HepG2 (cell line): ENCODE data around the gene GALNT9. TPM values are rescaled to one million over a fixed set of nuclear protein-coding genes. Genes with fewer than 3 reads are reported as not detected.

ENCODE experiments used
- ATAC-seq: fragments of 200-7000 bp; cut with Tn5 transposase; 3 replicates; pipeline ENCODE4 v1.9.1; 2020; ENCODE audit warnings: mild to moderate bottlenecking, moderate library complexity
- BruUV-seq: library from RNA; stranded (reverse); fragments of 400-500 nt; replicated peaks from 2 replicates; lab custom pipeline; 2021; lab: Mats Ljungman, UMichigan
- CTCF ChIA-PET: fragments of 300-600 bp; formaldehyde crosslinking; extraction: SDS; loops from one replicate; lab custom pipeline; 2021; ENCODE audit warnings: low total read pairs, inconsistent platforms, low intra/inter-chr PET ratio; lab: Yijun Ruan, JAX
- POLR2A ChIA-PET: fragments of 350-600 bp; sonication (Branson Sonifier 250); formaldehyde crosslinking; loops from one replicate; lab custom pipeline; 2020; ENCODE audit warnings: antibody characterized with exemption, inconsistent platforms; lab: Yijun Ruan, JAX
- DNase-seq: peaks from one replicate; pipeline ENCODE4 v3.0.0-alpha.2; 2015; ENCODE audit warnings: low spot score
- FAIRE-seq: peaks from 3 replicates; lab custom pipeline; 2011; peaks lifted over from hg19 to GRCh38; lab: Jason Lieb, UNC
- H2AFZ ChIP-seq: one replicate; pipeline ENCODE4 v1.6.1; 2011; ENCODE audit warnings: low read length, inconsistent platforms
- H3K27ac ChIP-seq: fragments of 300-600 bp; 3 replicates; pipeline ENCODE4 v1.8.0; 2011; ENCODE audit warnings: mixed run types, mild to moderate bottlenecking, mixed read lengths, low read length, inconsistent platforms; ENCODE audit not compliant: insufficient read depth; ENCODE audit errors: extremely low read length
- H3K27me3 ChIP-seq, 2 experiments: fragments of 200-600 bp in 1 of 2; 2 replicates in 1 of 2; 3 replicates in 1 of 2; pipeline versions ENCODE4 v1.6.0 to v1.8.0; 2011; ENCODE audit warnings: low read length in 2 of 2, mild to moderate bottlenecking in 2 of 2, moderate library complexity in 2 of 2, inconsistent platforms in 1 of 2; ENCODE audit not compliant: insufficient read depth in 2 of 2, control insufficient read depth in 1 of 2
- H3K36me3 ChIP-seq, 2 experiments: fragments of 200-600 bp in 1 of 2; replicated peaks in 1 of 2; 2 replicates in 1 of 2; 3 replicates in 1 of 2; pipeline versions ENCODE4 v1.5.1 to v1.8.0; 2011; ENCODE audit warnings: low read length in 2 of 2, inconsistent platforms in 1 of 2; ENCODE audit not compliant: insufficient read depth in 2 of 2, control insufficient read depth in 1 of 2
- H3K4me1 ChIP-seq: 2 replicates; pipeline ENCODE4 v1.5.1; 2012; ENCODE audit warnings: low read length, inconsistent platforms; ENCODE audit not compliant: insufficient read depth
- H3K4me2 ChIP-seq: 2 replicates; pipeline ENCODE4 v1.6.0; 2011; ENCODE audit warnings: low read depth, low read length, inconsistent platforms
- H3K4me3 ChIP-seq, 3 experiments: fragments of 200-600 bp in 1 of 3; sonication (generic), shearing (Covaris generic) in 1 of 3; replicated peaks in 1 of 3; 2 replicates each; pipeline ENCODE4 v1.5.1; 2011 to 2016; ENCODE audit warnings: low read length in 3 of 3, inconsistent platforms in 2 of 3, low read depth in 2 of 3, mild to moderate bottlenecking in 2 of 3, control low read depth in 1 of 3, mixed read lengths in 1 of 3; ENCODE audit not compliant: insufficient read depth in 1 of 3
- H3K79me2 ChIP-seq: one replicate; pipeline ENCODE4 v1.6.1; 2011; ENCODE audit warnings: low read length, inconsistent platforms; ENCODE audit not compliant: insufficient read depth
- H3K9ac ChIP-seq: 2 replicates; pipeline ENCODE4 v1.6.0; 2011; ENCODE audit warnings: mild to moderate bottlenecking, low read depth, low read length, inconsistent platforms; ENCODE audit not compliant: insufficient read depth
- H3K9me3 ChIP-seq: 2 replicates; pipeline ENCODE4 v1.5.1; 2012; ENCODE audit warnings: mild to moderate bottlenecking, low read length
- H4K20me1 ChIP-seq: 2 replicates; pipeline ENCODE4 v1.6.0; 2011; ENCODE audit warnings: inconsistent platforms, mild to moderate bottlenecking, low read length, moderate library complexity; ENCODE audit not compliant: insufficient read depth
- HMG20B ChIP-seq: conservative IDR thresholded peaks from 2 replicates; pipeline ENCODE4 v1.6.1; 2016; ENCODE audit warnings: missing genetic modification reagents, missing compliant biosample characterization
- JUN ChIP-seq: sonication (generic); formaldehyde crosslinking; IDR thresholded peaks from 2 replicates; pipeline ENCODE4 v1.4.0; 2020; ENCODE audit warnings: mild to moderate bottlenecking, missing genetic modification reagents
- PCBP2 ChIP-seq: fragments of 200-400 bp; formaldehyde crosslinking; optimal IDR thresholded peaks from 2 replicates; pipeline ENCODE3; 2018; ENCODE audit warnings: low read length, low read depth; ENCODE audit not compliant: poor library complexity, severe bottlenecking
- PITX1 ChIP-seq: sonication (generic); formaldehyde crosslinking; IDR thresholded peaks from 2 replicates; pipeline ENCODE4 v1.5.1; 2020; ENCODE audit warnings: mild to moderate bottlenecking, missing genetic modification reagents
- TFDP2 ChIP-seq: sonication (generic); formaldehyde crosslinking; IDR thresholded peaks from 2 replicates; pipeline ENCODE4 v1.4.0; 2020; ENCODE audit warnings: missing genetic modification reagents
- ZNF292 ChIP-seq: sonication (generic); formaldehyde crosslinking; IDR thresholded peaks from 2 replicates; pipeline ENCODE4 v1.8.1; 2022; ENCODE audit warnings: mild to moderate bottlenecking, low read depth, missing genetic modification reagents, borderline replicate concordance
- ZNF687 ChIP-seq: sonication (generic); formaldehyde crosslinking; IDR thresholded peaks from 2 replicates; pipeline ENCODE4 v1.5.1; 2020; ENCODE audit warnings: mild to moderate bottlenecking, missing genetic modification reagents, moderate library complexity
- ZSCAN29 ChIP-seq: sonication (generic); formaldehyde crosslinking; conservative IDR thresholded peaks from 2 replicates; pipeline ENCODE4 v1.4.0; 2020; ENCODE audit warnings: mild to moderate bottlenecking, missing genetic modification reagents
- WGBS: methylation state at CpG from one replicate; pipeline ENCODE4 v1.1.6; 2017; ENCODE audit warnings: low lambda C conversion rate; 5-methylcytosine and 5-hydroxymethylcytosine counted together
- in situ Hi-C: cut with HindIII; loops from 2 replicates; pipeline ENCODE4 v1.10.0; 2017; ENCODE audit warnings: low pct_unique_long_range_greater_than_20kb; ENCODE audit not compliant: extremely low pct_ligation_motif_present
- intact Hi-C: fragments of 100-400 bp; cut with micrococcal nuclease; formaldehyde crosslinking; loops from one replicate; pipeline ENCODE4 v1.10.0; 2022; ENCODE audit not compliant: unreplicated experiment
- polyA plus RNA-seq, 8 experiments: library from polyadenylated mRNA; depleted of rRNA in 3 of 8; stranded (reverse) in 7 of 8; unstranded in 1 of 8; fragments of >200 nt; fragmentation: Illumina TruSeq in 4 of 8; extraction: Trizol in 4 of 8; gene quantifications; 2 replicates each; pipeline versions ENCODE4 v1.2.1 to v1.2.3, GENCODE V29; 2011 to 2016; ENCODE audit warnings: low read depth in 4 of 8, missing spikeins in 1 of 8, mixed read lengths in 1 of 8; ENCODE audit not compliant: insufficient read depth in 1 of 8
- total RNA-seq, 5 experiments: library from RNA; depleted of rRNA; stranded (reverse); fragments of >200 nt; fragmentation: Illumina TruSeq; extraction: Trizol; gene quantifications; 2 replicates each; pipeline ENCODE4 v1.2.3, GENCODE V29; 2016; ENCODE audit warnings: low read depth in 1 of 5
- TF ChIP-seq, protein P1 (sequence below): sonication (generic); formaldehyde crosslinking; IDR thresholded peaks from 2 replicates; pipeline ENCODE4 v1.4.0; 2020; ENCODE audit warnings: missing genetic modification reagents, borderline replicate concordance

The GALNT9 gene
- total and polyA plus RNA-seq, 2 of the 13 experiments (the other 11 are each of a cell fraction or from before 2014, with no cell fraction given): 0.04 TPM; not detected in 1

- TF ChIP-seq ZNF687 (CRISPR knock-in tag) (no peak), PCBP2 (no peak)
Measured at GRCh38 chr12:132204793-132205270, 124.6 kb downstream of the GALNT9 start (continued).

- in situ Hi-C loops: no loop called here
- no TSS peak for BruUV-seq
- Histone ChIP-seq H3K4me3 (no peak overlapping the region), H3K9ac (no peak overlapping the region), H3K27ac (no peak overlapping the region), H3K27me3 (peaks cover 36 to 92% of the 10 kb centered on the region in 2 experiments), H3K79me2 (no peaks in the 10 kb centered on the region), H3K4me2 (no peak overlapping the region), H3K4me1 (no peaks in the 10 kb centered on the region), H2AFZ (no peak overlapping the region), H4K20me1 (peaks cover 9% of the 10 kb centered on the region; the same call in 1 of the 2 replicates), H3K9me3 (no peaks in the 10 kb centered on the region), H3K36me3 (no peaks in the 10 kb centered on the region)
- peak; percentile 18; the same call in 1 of the 3 replicates for ATAC-seq
- ChIA-PET POLR2A (no interaction called here), CTCF (no interaction called here)
- DNase-seq: no peak
- no peak for FAIRE-seq
- intact Hi-C loops: no loop called here
- 40% methylated on average over 21 of the region's 33 CpGs for WGBS
- TF ChIP-seq, protein P1, sequence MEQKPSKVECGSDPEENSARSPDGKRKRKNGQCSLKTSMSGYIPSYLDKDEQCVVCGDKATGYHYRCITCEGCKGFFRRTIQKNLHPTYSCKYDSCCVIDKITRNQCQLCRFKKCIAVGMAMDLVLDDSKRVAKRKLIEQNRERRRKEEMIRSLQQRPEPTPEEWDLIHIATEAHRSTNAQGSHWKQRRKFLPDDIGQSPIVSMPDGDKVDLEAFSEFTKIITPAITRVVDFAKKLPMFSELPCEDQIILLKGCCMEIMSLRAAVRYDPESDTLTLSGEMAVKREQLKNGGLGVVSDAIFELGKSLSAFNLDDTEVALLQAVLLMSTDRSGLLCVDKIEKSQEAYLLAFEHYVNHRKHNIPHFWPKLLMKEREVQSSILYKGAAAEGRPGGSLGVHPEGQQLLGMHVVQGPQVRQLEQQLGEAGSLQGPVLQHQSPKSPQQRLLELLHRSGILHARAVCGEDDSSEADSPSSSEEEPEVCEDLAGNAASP (CRISPR knock-in tag): no peak
- TF ChIP-seq ZSCAN29 (no peak), TFDP2 (CRISPR knock-in tag) (no peak), JUN (CRISPR knock-in tag) (no peak), HMG20B (CRISPR knock-in tag) (no peak), PITX1 (CRISPR knock-in tag) (no peak), ZNF292 (no peak)
Measured at GRCh38 chr12:132204063-132204792, 125.2 kb downstream of the GALNT9 start.
